Measurements from ENCODE around the gene WDFY4.

The WDFY4 gene

GRCh38 chr10:48938281-48938680 is 253.6 kb downstream of the WDFY4 start:
- Mint-ChIP-seq H3K4me1 (ENCODE audit: low read depth) (no peaks in the 10 kb centered on the region), H3K27ac (no peak overlapping the region), H3K9me3 (no peaks in the 10 kb centered on the region), H3K27me3 (no peaks in the 10 kb centered on the region), H3K4me3 (no peak overlapping the region), H3K36me3 (ENCODE audit: low read depth) (no peaks in the 10 kb centered on the region)

GRCh38 chr10:48938990-48939536 is 254.4 kb downstream of the WDFY4 start:
- H3K27ac Mint-ChIP-seq = no peak overlapping the region
- H3K27me3 Mint-ChIP-seq = no peaks in the 10 kb centered on the region
- no peaks in the 10 kb centered on the region for H3K36me3 Mint-ChIP-seq (ENCODE audit: low read depth)
- H3K4me1 Mint-ChIP-seq (ENCODE audit: low read depth) = no peaks in the 10 kb centered on the region
- H3K4me3 Mint-ChIP-seq = no peak overlapping the region
- no peaks in the 10 kb centered on the region for H3K9me3 Mint-ChIP-seq

GRCh38 chr10:48939790-48940325 is 255.2 kb downstream of the WDFY4 start, which contains the start of gene LRRC18:
Gene LRRC18, minus strand, starts transcription at chr10:48939840. Its CDS starts 25,685 bp downstream, at chr10:48914155.
- no peak within 1 kb of the TSS for H3K4me3 Mint-ChIP-seq
- no peaks in the 10 kb centered on the region for H3K36me3 Mint-ChIP-seq (ENCODE audit: low read depth)
- no peaks in the 10 kb centered on the region for H3K9me3 Mint-ChIP-seq
- no peaks in the 10 kb centered on the region for H3K27me3 Mint-ChIP-seq
- H3K4me1 Mint-ChIP-seq (ENCODE audit: low read depth) = no peaks in the 10 kb centered on the region
- no peak within 1 kb of the TSS for H3K27ac Mint-ChIP-seq

GRCh38 chr10:48940372-48940771 is 255.7 kb downstream of the WDFY4 start:
- Mint-ChIP-seq H3K27ac (no peak overlapping the region), H3K9me3 (no peaks in the 10 kb centered on the region), H3K27me3 (no peaks in the 10 kb centered on the region), H3K36me3 (ENCODE audit: low read depth) (no peaks in the 10 kb centered on the region), H3K4me1 (ENCODE audit: low read depth) (no peaks in the 10 kb centered on the region), H3K4me3 (no peak overlapping the region)

GRCh38 chr10:48940958-48941357 is 256.3 kb downstream of the WDFY4 start:
- H3K4me3 Mint-ChIP-seq = no peak overlapping the region

GRCh38 chr10:48941427-48942075 is 256.9 kb downstream of the WDFY4 start:
- H3K4me3 Mint-ChIP-seq = no peak overlapping the region
- H3K9me3 Mint-ChIP-seq = no peaks in the 10 kb centered on the region
- no peaks in the 10 kb centered on the region for H3K27me3 Mint-ChIP-seq
- no peaks in the 10 kb centered on the region for H3K4me1 Mint-ChIP-seq (ENCODE audit: low read depth)
- H3K36me3 Mint-ChIP-seq (ENCODE audit: low read depth) = no peaks in the 10 kb centered on the region
- H3K27ac Mint-ChIP-seq = no peak overlapping the region

More at GRCh38 chr10:48940958-48941357, 256.3 kb downstream of the WDFY4 start:
- Mint-ChIP-seq H3K36me3 (ENCODE audit: low read depth) (no peaks in the 10 kb centered on the region), H3K9me3 (no peaks in the 10 kb centered on the region), H3K27me3 (no peaks in the 10 kb centered on the region), H3K4me1 (ENCODE audit: low read depth) (no peaks in the 10 kb centered on the region), H3K27ac (no peak overlapping the region)

- H3K27me3 Mint-ChIP-seq = no peaks in the 10 kb centered on the region
- no peaks in the 10 kb centered on the region for H3K9me3 Mint-ChIP-seq
- H3K4me1 Mint-ChIP-seq (ENCODE audit: low read depth) = no peaks in the 10 kb centered on the region
- peak overlapping the region; percentile 45 for H3K27ac Mint-ChIP-seq
- H3K36me3 Mint-ChIP-seq (ENCODE audit: low read depth) = no peaks in the 10 kb centered on the region
- no peak overlapping the region for H3K4me3 Mint-ChIP-seq
Observed at GRCh38 chr10:48943096-48943495, 258.4 kb downstream of the WDFY4 start.

- Mint-ChIP-seq H3K4me1 (ENCODE audit: low read depth) (no peaks in the 10 kb centered on the region), H3K27me3 (no peaks in the 10 kb centered on the region), H3K27ac (no peak overlapping the region), H3K36me3 (ENCODE audit: low read depth) (no peaks in the 10 kb centered on the region), H3K4me3 (no peak overlapping the region), H3K9me3 (no peaks in the 10 kb centered on the region)
Observed at GRCh38 chr10:48944171-48944570, 259.5 kb downstream of the WDFY4 start.

GRCh38 chr10:48945441-48946130 is 260.9 kb downstream of the WDFY4 start:
- Mint-ChIP-seq H3K36me3 (ENCODE audit: low read depth) (no peaks in the 10 kb centered on the region), H3K27ac (no peak overlapping the region), H3K27me3 (no peaks in the 10 kb centered on the region), H3K4me1 (ENCODE audit: low read depth) (no peaks in the 10 kb centered on the region), H3K9me3 (no peaks in the 10 kb centered on the region), H3K4me3 (no peak overlapping the region)

- Mint-ChIP-seq H3K9me3 (no peaks in the 10 kb centered on the region), H3K27me3 (no peaks in the 10 kb centered on the region), H3K27ac (no peak overlapping the region), H3K4me1 (ENCODE audit: low read depth) (no peaks in the 10 kb centered on the region), H3K36me3 (ENCODE audit: low read depth) (no peaks in the 10 kb centered on the region), H3K4me3 (no peak overlapping the region)
Observed at GRCh38 chr10:48946332-48946731, 261.7 kb downstream of the WDFY4 start.

- Mint-ChIP-seq H3K9me3 (no peaks in the 10 kb centered on the region), H3K4me1 (ENCODE audit: low read depth) (no peaks in the 10 kb centered on the region), H3K27ac (no peak overlapping the region), H3K36me3 (ENCODE audit: low read depth) (no peaks in the 10 kb centered on the region), H3K4me3 (no peak overlapping the region), H3K27me3 (no peaks in the 10 kb centered on the region)
Observed at GRCh38 chr10:48946891-48947500, 262.3 kb downstream of the WDFY4 start.

- no peak overlapping the region for H3K27ac Mint-ChIP-seq
- no peak overlapping the region for H3K4me3 Mint-ChIP-seq
- H3K36me3 Mint-ChIP-seq (ENCODE audit: low read depth) = no peaks in the 10 kb centered on the region
- no peaks in the 10 kb centered on the region for H3K9me3 Mint-ChIP-seq
- no peaks in the 10 kb centered on the region for H3K4me1 Mint-ChIP-seq (ENCODE audit: low read depth)
- H3K27me3 Mint-ChIP-seq = no peaks in the 10 kb centered on the region
Observed at GRCh38 chr10:48947690-48948469, 263.2 kb downstream of the WDFY4 start.

- no peak overlapping the region for H3K4me3 Mint-ChIP-seq
- H3K4me1 Mint-ChIP-seq (ENCODE audit: low read depth) = no peaks in the 10 kb centered on the region
- no peaks in the 10 kb centered on the region for H3K27me3 Mint-ChIP-seq
- no peaks in the 10 kb centered on the region for H3K9me3 Mint-ChIP-seq
- no peak overlapping the region for H3K27ac Mint-ChIP-seq
- H3K36me3 Mint-ChIP-seq (ENCODE audit: low read depth) = no peaks in the 10 kb centered on the region
Observed at GRCh38 chr10:48948470-48949037, 263.9 kb downstream of the WDFY4 start.

GRCh38 chr10:48951707-48952106 is 267.0 kb downstream of the WDFY4 start:
- Mint-ChIP-seq H3K27ac (no peak overlapping the region), H3K4me3 (no peak overlapping the region), H3K4me1 (ENCODE audit: low read depth) (no peaks in the 10 kb centered on the region), H3K36me3 (ENCODE audit: low read depth) (no peaks in the 10 kb centered on the region), H3K27me3 (no peaks in the 10 kb centered on the region), H3K9me3 (no peaks in the 10 kb centered on the region)
